ENCODE measurements around the gene GATB.

GATB gene

GRCh38 chr4:151698213-151698612 lies 62.6 kb downstream of the GATB start:
- no peak for DNase-seq (ENCODE audit: low spot score)

GRCh38 chr4:151694961-151695720 lies 65.7 kb downstream of the GATB start:
- DNase-seq (ENCODE audit: low spot score), result no peak

GRCh38 chr4:151692821-151693673 lies 67.8 kb downstream of the GATB start:
- DNase-seq (ENCODE audit: low spot score), result no peak

GRCh38 chr4:151692443-151692782 lies 68.4 kb downstream of the GATB start:
- DNase-seq (ENCODE audit: low spot score), result no peak

- no peak for DNase-seq (ENCODE audit: low spot score)
Measured at GRCh38 chr4:151691639-151692442, 69.0 kb downstream of the GATB start.

- DNase-seq (ENCODE audit: low spot score), result no peak
Measured at GRCh38 chr4:151690876-151691275, 69.9 kb downstream of the GATB start.

GRCh38 chr4:151690164-151690870 lies 70.5 kb downstream of the GATB start:
- DNase-seq (ENCODE audit: low spot score), result no peak

- DNase-seq (ENCODE audit: low spot score), result no peak
Measured at GRCh38 chr4:151689211-151689991, 71.4 kb downstream of the GATB start.

- DNase-seq (ENCODE audit: low spot score), result no peak
Measured at GRCh38 chr4:151688785-151689043, 72.1 kb downstream of the GATB start.

- DNase-seq (ENCODE audit: low spot score), result no peak
Measured at GRCh38 chr4:151688003-151688784, 72.6 kb downstream of the GATB start.

GRCh38 chr4:151687021-151687640 lies 73.7 kb downstream of the GATB start:
- DNase-seq (ENCODE audit: low spot score), result no peak

GRCh38 chr4:151685303-151685702 lies 75.5 kb downstream of the GATB start:
- DNase-seq (ENCODE audit: low spot score), result no peak

- no peak for DNase-seq (ENCODE audit: low spot score)
Measured at GRCh38 chr4:151681085-151681484, 79.7 kb downstream of the GATB start.

GRCh38 chr4:151679231-151679630 lies 81.6 kb downstream of the GATB start:
- DNase-seq (ENCODE audit: low spot score), result peak; percentile 86

- DNase-seq (ENCODE audit: low spot score), result peak; percentile 32
Measured at GRCh38 chr4:151678048-151678872, 82.5 kb downstream of the GATB start.

- DNase-seq (ENCODE audit: low spot score), result no peak
Measured at GRCh38 chr4:151677193-151677592, 83.6 kb downstream of the GATB start.

GRCh38 chr4:151676301-151676700 lies 84.5 kb downstream of the GATB start:
- no peak for DNase-seq (ENCODE audit: low spot score)

GRCh38 chr4:151675411-151675971 lies 85.3 kb downstream of the GATB start:
- peak; percentile 40 for DNase-seq (ENCODE audit: low spot score)

All from hematopoietic multipotent progenitor cell treated with erythropoietin and hydrocortisone succinate and interleukin-3 and kit ligand, for 15 days (in vitro differentiated cells).